ENCODE measurements around the gene TEAD3. TPM values are rescaled to one million over a fixed set of nuclear protein-coding genes. Genes with fewer than 3 reads are reported as not detected.

TEAD3 gene
- total and polyA plus RNA-seq, 10 of the 15 experiments (the other 5 are each of a cell fraction or from before 2014, with no cell fraction given), result 0.02 to 0.28 (median 0.18) TPM; not detected in 5

- TF ChIP-seq SIX5 (IDR thresholded peaks at IDR 0.05; ENCODE audit: low read depth, low read length, severe bottlenecking) (no peak), RAD51 (IDR thresholded peaks at IDR 0.05) (no peak), SP1 (IDR thresholded peaks at IDR 0.05; ENCODE audit: low read depth, low read length) (no peak), CEBPB (IDR thresholded peaks at IDR 0.05; ENCODE audit: borderline replicate concordance in 1 of 2, low read depth in 2 of 2, low read length in 2 of 2) (no peak), SKIL (IDR thresholded peaks at IDR 0.05; ENCODE audit: low read depth, poor library complexity, severe bottlenecking) (no peak), GATAD2B (conservative IDR thresholded peaks at IDR 0.05; ENCODE audit: low read depth) (no peak), FOXM1 (IDR thresholded peaks at IDR 0.05; ENCODE audit: low read depth, low read length) (no peak), TCF3 (IDR thresholded peaks at IDR 0.05; ENCODE audit: borderline replicate concordance, insufficient read depth, low read depth, low read length) (no peak), BACH1 (IDR thresholded peaks at IDR 0.05; ENCODE audit: borderline replicate concordance) (no peak), PBX3 (IDR thresholded peaks at IDR 0.05; ENCODE audit: insufficient replicate concordance, low read depth, low read length) (no peak), SMAD1 (IDR thresholded peaks at IDR 0.05; ENCODE audit: low read depth, partially characterized antibody) (no peak), ZNF622 (IDR thresholded peaks at IDR 0.05) (no peak), JUNB (IDR thresholded peaks at IDR 0.05) (no peak)
- TF ChIP-seq, protein P1, sequence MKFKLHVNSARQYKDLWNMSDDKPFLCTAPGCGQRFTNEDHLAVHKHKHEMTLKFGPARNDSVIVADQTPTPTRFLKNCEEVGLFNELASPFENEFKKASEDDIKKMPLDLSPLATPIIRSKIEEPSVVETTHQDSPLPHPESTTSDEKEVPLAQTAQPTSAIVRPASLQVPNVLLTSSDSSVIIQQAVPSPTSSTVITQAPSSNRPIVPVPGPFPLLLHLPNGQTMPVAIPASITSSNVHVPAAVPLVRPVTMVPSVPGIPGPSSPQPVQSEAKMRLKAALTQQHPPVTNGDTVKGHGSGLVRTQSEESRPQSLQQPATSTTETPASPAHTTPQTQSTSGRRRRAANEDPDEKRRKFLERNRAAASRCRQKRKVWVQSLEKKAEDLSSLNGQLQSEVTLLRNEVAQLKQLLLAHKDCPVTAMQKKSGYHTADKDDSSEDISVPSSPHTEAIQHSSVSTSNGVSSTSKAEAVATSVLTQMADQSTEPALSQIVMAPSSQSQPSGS (IDR thresholded peaks at IDR 0.05; ENCODE audit: low read length), result no peak
- no peak overlapping the region for H3K4me3 ChIP-seq
- ChIA-PET CTCF (no interaction called here), SMC1A (ENCODE audit: uncharacterized antibody, unreplicated experiment) (interaction anchor here (0.6 kb wide), 1 partner anchor 1118 kb away, joined by 3 read pairs; no protein-coding TSS in a partner anchor), RAD21 (ENCODE audit: unreplicated experiment) (interaction anchor here (0.7 to 1.0 kb wide), 2 partner anchors 138 to 183 kb away, joined by 3 read pairs; partner anchors contain the start of genes DEF6 and PPARD), POLR2A (no interaction called here)
- no peaks in the 10 kb centered on the region for H3K4me1 ChIP-seq (ENCODE audit: control insufficient read depth, insufficient read depth, low read length)
- no peaks in the 10 kb centered on the region for H3K79me2 ChIP-seq (ENCODE audit: control insufficient read depth, insufficient read depth, low read length)
- DNase-seq (ENCODE audit: low read depth, low spot score) (no peak), ATAC-seq (no peak), FAIRE-seq (no peak)
- no peaks in the 10 kb centered on the region for H3K9me3 ChIP-seq (replicated peaks; ENCODE audit: control insufficient read depth, insufficient read depth, low read length)
- intact Hi-C loops (cut with micrococcal nuclease; ENCODE audit: unreplicated experiment), result no loop called here
- no peak overlapping the region for H3K4me2 ChIP-seq (ENCODE audit: control insufficient read depth, insufficient read depth)
- H3K36me3 ChIP-seq (ENCODE audit: control insufficient read depth in 2 of 2, insufficient read depth in 2 of 2, low read length in 1 of 2), result no peaks in the 10 kb centered on the region
- in situ Hi-C loops (cut with MboI), result no loop called here
- 79% methylated on average over 12 of the region's 12 CpGs for WGBS (ENCODE audit: insufficient coverage, insufficient replicate concordance, low lambda C conversion rate, missing lambda C conversion rate)
- no peaks in the 10 kb centered on the region; a peak in 2 of 4 replicates for H3K27me3 ChIP-seq (replicated peaks in 1 of 2; ENCODE audit: control insufficient read depth in 2 of 2, insufficient read depth in 2 of 2, low read length in 1 of 2)
- no peak overlapping the region for H3K27ac ChIP-seq (ENCODE audit: control insufficient read depth, insufficient read depth)
- no peaks in the 10 kb centered on the region for H4K20me1 ChIP-seq (ENCODE audit: control insufficient read depth, insufficient read depth)
- no peak overlapping the region for H2AFZ ChIP-seq (ENCODE audit: control insufficient read depth, low read depth, low read length)
- no TSS peak for BruUV-seq (replicated peaks)
- H3K9ac ChIP-seq (ENCODE audit: control insufficient read depth, insufficient read depth, low read length), result no peak overlapping the region
These were observed 16.7 kb downstream of the TEAD3 start for GRCh38 chr6:35480176-35480575.

All from GM12878 (cell line).